Heart left ventricle (tissue), 16 donors: Measurements from ENCODE around the gene NFIC. TPM values are rescaled to one million over a fixed set of nuclear protein-coding genes. Genes with fewer than 3 reads are reported as not detected.

Experiments used
- ATAC-seq, 4 donors: fragments of 200-7000 bp; cut with Tn5 transposase; one replicate each; pipeline ENCODE4 v1.9.1; 2020 to 2022; ENCODE audit warnings: moderate library complexity in 4 of 4, mild to moderate bottlenecking in 3 of 4, moderate number of reproducible peaks in 1 of 4
- DNase-seq, 5 donors: peaks; one replicate each; pipeline ENCODE4 v3.0.0-alpha.2; 2020
- H3K27ac ChIP-seq, 12 donors: fragments of 200-600 bp; sonication (generic) in 4 of 12; one replicate each; pipeline versions ENCODE4 v1.5.0 to v1.8.0; 2016 to 2022; ENCODE audit warnings: mild to moderate bottlenecking in 2 of 12
- H3K27me3 ChIP-seq, 9 donors: fragments of 200-600 bp; sonication (generic) in 2 of 9; one replicate each; pipeline versions ENCODE4 v1.5.1 to v1.8.0; 2016 to 2022; ENCODE audit warnings: mild to moderate bottlenecking in 3 of 9
- H3K36me3 ChIP-seq, 9 donors: fragments of 200-600 bp; sonication (generic) in 2 of 9; one replicate each; pipeline versions ENCODE4 v1.5.0 to v1.8.0; 2018 to 2022; ENCODE audit warnings: mild to moderate bottlenecking in 2 of 9
- H3K4me1 ChIP-seq, 12 donors: fragments of 200-600 bp; sonication (generic) in 4 of 12; one replicate each; pipeline versions ENCODE4 v1.5.0 to v1.8.0; 2016 to 2022; ENCODE audit warnings: mild to moderate bottlenecking in 3 of 12
- H3K4me3 ChIP-seq, 12 donors: fragments of 200-600 bp; sonication (generic) in 4 of 12; one replicate each; pipeline versions ENCODE4 v1.5.0 to v1.8.0; 2017 to 2022; ENCODE audit warnings: mild to moderate bottlenecking in 9 of 12, moderate library complexity in 4 of 12
- H3K9me3 ChIP-seq, 12 donors: fragments of 200-600 bp; sonication (generic) in 4 of 12; one replicate each; pipeline versions ENCODE4 v1.5.0 to v1.8.0; 2016 to 2022; ENCODE audit warnings: mild to moderate bottlenecking in 1 of 12
- POLR2A ChIP-seq, 2 donors: fragments of 450-650 bp; IDR thresholded peaks; one replicate each; pipeline ENCODE4 v1.6.1; 2017; ENCODE audit warnings: antibody characterized with exemption in 2 of 2, mild to moderate bottlenecking in 2 of 2, moderate library complexity in 2 of 2
- WGBS, 4 donors: extraction: QIAGEN DNeasy Blood & Tissue Kit in 2 of 4; methylation state at CpG; one replicate each; pipeline versions ENCODE4 v1.1.5 to v1.1.7; 2013 to 2018; 5-methylcytosine and 5-hydroxymethylcytosine counted together
- intact Hi-C, 10 donors: fragments of 100-400 bp; cut with DNase I; formaldehyde crosslinking; loops; one replicate each; pipeline versions ENCODE4 v1.11.1 to v1.14.2; 2022
- polyA plus RNA-seq, 2 donors: library from polyadenylated mRNA; stranded (reverse); fragments of 200-250 nt; gene quantifications; one replicate each; pipeline ENCODE4 v1.2.3, GENCODE V29; 2013
- total RNA-seq, 9 donors: library from RNA; depleted of rRNA in 2 of 9; stranded (reverse); fragments of >200 nt in 2 of 9; fragmentation: NEBNext Ultra II Directional in 3 of 9; extraction: Animal tissue kit (Norgen Biotek cat#: 25700) in 3 of 9; gene quantifications; one replicate each; pipeline versions ENCODE4 v1.1.0 to v1.2.4, GENCODE V29; 2016 to 2023
- TF ChIP-seq, protein P1 (sequence below), 12 donors: fragments of 200-600 bp; sonication (generic) in 4 of 12; IDR thresholded peaks; one replicate each; pipeline versions ENCODE4 v1.5.0 to v1.8.0; 2018 to 2022; ENCODE audit warnings: antibody characterized with exemption in 12 of 12, mild to moderate bottlenecking in 5 of 12
- donor health status: ischemic (EF 13 %, LVEDD 7.1; RV severe dilation, severe dysfunction).
- donor health status: healthy with polysubstance abuse.
- donor health status: DM: no; HTN: yes; CAD: no.
- donor health status: DM: no; HTN: no; CAD: no.
- donor health status: ischemic (EF 25% LVEDD 6.9; RV normal size, moderate dysfunction).
- donor health status: ischemic (EF 25% LVEDD 5.7; RV mildly dilated, moderate dysfunction).
- donor health status: healthy.
- donor health status: DM: yes; HTN: yes; CAD: no.
- donor health status: ischemic (EF 35%, LVEDD 5.7; RV mildly dilated, moderate dysfunction).
- donor health status: nonischemic (EF 11% LVEDD 7.7; RV severe dilation, severe dysfunction).
- donor health status: DM: yes; HTN: yes; CAD: no.
- donor health status: PGD.
- donor health status: ischemic (EF 29% LVEDD 5.4; RV normal size, mild dysfunction).
- donor health status: nonischemic (EF 23%, LVEDD 6.1; RV moderate dilation, normal function).

The NFIC gene
- total and polyA plus RNA-seq, 11 donors: 107 to 267 (median 159) TPM

DNA sequence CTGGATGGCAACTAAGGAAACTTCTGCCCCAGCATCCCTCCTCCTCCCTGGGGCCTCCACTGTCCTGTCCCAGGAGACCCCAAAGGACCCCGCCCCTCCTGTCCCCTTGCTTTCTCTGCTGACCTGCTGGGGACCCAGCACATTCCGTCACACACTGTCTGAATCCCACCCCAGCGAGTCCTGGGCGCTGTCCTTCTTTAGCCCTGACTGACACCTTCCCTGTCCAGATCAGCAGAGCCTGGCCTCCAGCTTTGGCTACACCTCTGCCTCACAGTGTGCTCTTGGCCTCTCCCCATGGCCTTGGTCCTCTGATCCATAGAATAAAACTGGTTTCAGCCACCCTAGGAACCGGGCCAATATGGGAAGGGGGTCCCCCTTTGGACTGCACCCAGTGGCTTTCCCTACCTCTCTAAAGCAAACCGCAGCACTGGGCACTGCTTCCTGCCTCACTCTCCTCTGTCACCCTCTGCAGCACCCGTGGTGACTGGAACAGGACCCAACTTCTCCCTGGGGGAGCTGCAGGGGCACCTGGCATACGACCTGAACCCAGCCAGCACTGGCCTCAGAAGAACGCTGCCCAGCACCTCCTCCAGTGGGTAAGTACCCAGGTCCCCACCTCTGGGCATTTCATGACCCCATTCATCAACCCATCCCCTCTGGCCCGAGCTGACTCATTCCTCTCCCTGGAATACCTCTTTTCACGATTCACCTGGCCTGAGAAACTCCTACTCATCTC, 67.6 kb downstream of the NFIC start:
- peaks cover 7 to 49% (median 31%) of the 10 kb centered on the region in 12 donors for H3K4me1 ChIP-seq
- no peaks in the 10 kb centered on the region for H3K27me3 ChIP-seq
- H3K9me3 ChIP-seq: no peaks in the 10 kb centered on the region
- H3K36me3 ChIP-seq: peaks cover 0 to 65% (median 48%) of the 10 kb centered on the region in 9 donors
- ATAC-seq: no peak
- no peak for DNase-seq
- H3K4me3 ChIP-seq: peak overlapping the region in 2 of 12 donors; percentile 49 to 67
- intact Hi-C loops: loop anchor here in 6 of 10 donors (5.0 kb wide), 5 partner anchors 33 to 107 kb away; no protein-coding TSS in a partner anchor
- 90 to 93% (median 92%) methylated on average over 11 of the region's 11 CpGs for WGBS, 4 donors
- no peak for TF ChIP-seq POLR2A (IDR thresholded peaks at IDR 0.05)
- TF ChIP-seq, protein P1, sequence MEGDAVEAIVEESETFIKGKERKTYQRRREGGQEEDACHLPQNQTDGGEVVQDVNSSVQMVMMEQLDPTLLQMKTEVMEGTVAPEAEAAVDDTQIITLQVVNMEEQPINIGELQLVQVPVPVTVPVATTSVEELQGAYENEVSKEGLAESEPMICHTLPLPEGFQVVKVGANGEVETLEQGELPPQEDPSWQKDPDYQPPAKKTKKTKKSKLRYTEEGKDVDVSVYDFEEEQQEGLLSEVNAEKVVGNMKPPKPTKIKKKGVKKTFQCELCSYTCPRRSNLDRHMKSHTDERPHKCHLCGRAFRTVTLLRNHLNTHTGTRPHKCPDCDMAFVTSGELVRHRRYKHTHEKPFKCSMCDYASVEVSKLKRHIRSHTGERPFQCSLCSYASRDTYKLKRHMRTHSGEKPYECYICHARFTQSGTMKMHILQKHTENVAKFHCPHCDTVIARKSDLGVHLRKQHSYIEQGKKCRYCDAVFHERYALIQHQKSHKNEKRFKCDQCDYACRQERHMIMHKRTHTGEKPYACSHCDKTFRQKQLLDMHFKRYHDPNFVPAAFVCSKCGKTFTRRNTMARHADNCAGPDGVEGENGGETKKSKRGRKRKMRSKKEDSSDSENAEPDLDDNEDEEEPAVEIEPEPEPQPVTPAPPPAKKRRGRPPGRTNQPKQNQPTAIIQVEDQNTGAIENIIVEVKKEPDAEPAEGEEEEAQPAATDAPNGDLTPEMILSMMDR (IDR thresholded peaks at IDR 0.05): no peak
- H3K27ac ChIP-seq: peak overlapping the region; percentile 68 to 96 (median 88)

DNA sequence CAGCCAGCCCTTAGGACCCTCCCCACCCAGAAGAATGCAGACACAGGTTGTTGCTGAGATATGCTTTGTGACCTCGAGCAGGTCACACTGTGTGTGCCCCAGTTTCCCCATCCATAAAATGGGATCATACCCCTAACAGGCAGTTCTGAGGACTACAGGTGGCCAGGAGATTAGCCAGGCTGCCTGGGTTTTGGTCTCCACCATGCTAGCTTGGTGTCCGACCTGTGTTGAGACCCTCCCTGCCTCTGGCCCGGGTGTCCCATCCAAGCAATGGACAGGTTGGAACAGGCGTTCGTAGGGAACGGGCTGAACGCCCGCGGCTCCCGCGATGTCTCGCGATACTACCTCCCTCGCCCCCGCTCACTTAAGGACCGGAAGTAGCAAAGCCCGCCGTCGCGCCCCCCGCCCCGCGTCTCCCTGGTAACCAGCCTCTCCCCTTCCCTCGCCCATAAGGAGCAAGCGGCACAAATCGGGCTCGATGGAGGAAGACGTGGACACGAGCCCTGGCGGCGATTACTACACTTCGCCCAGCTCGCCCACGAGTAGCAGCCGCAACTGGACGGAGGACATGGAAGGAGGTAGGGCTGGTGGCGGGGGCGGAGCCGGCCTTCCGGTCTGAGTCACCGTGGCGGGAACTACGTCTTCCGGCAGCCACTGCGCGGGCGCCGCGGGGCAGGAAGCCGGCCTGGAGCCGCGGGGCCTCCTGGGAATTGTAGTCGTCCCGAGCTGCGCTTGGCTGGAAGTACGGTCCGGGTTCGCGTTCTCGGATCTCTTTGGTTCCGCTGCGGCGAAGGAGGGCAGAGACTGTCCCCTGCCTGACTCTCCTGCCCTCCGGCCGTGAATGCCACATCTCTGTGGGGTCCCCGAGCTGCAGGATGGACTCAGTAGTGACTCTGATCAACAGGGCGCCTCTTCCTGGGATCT, 68.5 kb downstream of the NFIC start:
- H3K36me3 ChIP-seq: peaks cover 0 to 67% (median 50%) of the 10 kb centered on the region in 9 donors
- whole genome bisulfite sequencing, 4 donors: 4% methylated on average over 46 to 67 of the region's 67 CpGs

DNA sequence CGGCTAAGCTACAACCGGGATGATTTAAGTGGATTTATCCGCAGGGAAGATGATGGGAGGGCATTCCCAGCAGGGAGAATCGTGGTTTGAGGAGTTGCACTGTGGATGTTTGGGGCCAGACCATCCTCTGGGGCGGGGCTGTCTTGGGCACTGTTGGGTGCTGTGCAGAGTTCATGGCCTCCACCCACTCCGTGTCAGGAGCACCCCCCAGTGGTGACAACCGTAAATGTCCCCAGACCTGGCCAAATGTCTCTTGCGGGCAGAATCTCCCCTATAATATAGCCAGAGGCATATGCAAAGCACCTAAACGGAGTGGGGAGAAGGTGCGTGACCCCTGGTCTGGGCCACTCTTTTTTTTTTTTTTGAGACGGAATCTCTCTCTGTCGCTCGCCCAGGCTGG, 73.7 kb downstream of the NFIC start:
- Histone ChIP-seq H3K4me1 (peaks cover 3 to 46% (median 31%) of the 10 kb centered on the region in 12 donors), H3K27me3 (no peaks in the 10 kb centered on the region), H3K4me3 (no peak overlapping the region), H3K27ac (peak overlapping the region in 2 of 12 donors; percentile 16 to 51), H3K36me3 (peaks cover 0 to 60% (median 41%) of the 10 kb centered on the region in 9 donors), H3K9me3 (no peaks in the 10 kb centered on the region)
- TF ChIP-seq POLR2A (IDR thresholded peaks at IDR 0.05): no peak
- TF ChIP-seq, protein P1 (IDR thresholded peaks at IDR 0.05): peak; percentile 29 to 59 (median 48)
- ATAC-seq: no peak
- DNase-seq: no peak
- 68 to 74% (median 71%) methylated on average over 12 to 13 of the region's 13 CpGs for WGBS, 4 donors
- intact Hi-C loops: no loop called here

More for the DNA sequence above, 68.5 kb downstream of the NFIC start:
- ATAC-seq (peak; percentile 86 to 97 (median 96)), DNase-seq (peak; percentile 97 to 98 (median 97))
- Histone ChIP-seq H3K4me3 (peak overlapping the region in 11 of 12 donors; percentile 27 to 67 (median 54)), H3K27ac (peak overlapping the region; percentile 68 to 96 (median 88)), H3K27me3 (no peaks in the 10 kb centered on the region), H3K9me3 (no peaks in the 10 kb centered on the region), H3K4me1 (peaks cover 5 to 41% (median 24%) of the 10 kb centered on the region in 12 donors)
- intact Hi-C loops: loop anchor here in 6 of 10 donors (5.0 kb wide), 5 partner anchors 32 to 108 kb away; no protein-coding TSS in a partner anchor
- TF ChIP-seq POLR2A (IDR thresholded peaks at IDR 0.05): peak in 1 of 2 donors; percentile 47
- TF ChIP-seq, protein P1 (IDR thresholded peaks at IDR 0.05): no peak
